CD4-positive, alpha-beta T cell (primary cell): ENCODE results near the gene FMN1. TPM values are rescaled to one million over a fixed set of nuclear protein-coding genes. Genes with fewer than 3 reads are reported as not detected.

ENCODE experiments used
- ATAC-seq: fragments of 200-7000 bp; cut with Tn5 transposase; one replicate; pipeline ENCODE4 v1.10.0; 2022; ENCODE audit warnings: mild to moderate bottlenecking; ENCODE audit not compliant: poor library complexity
- CTCF ChIA-PET: fragments of 350-600 bp; sonication (Branson Sonifier 250); formaldehyde crosslinking; loops from one replicate; lab custom pipeline; 2021; ENCODE audit warnings: antibody characterized with exemption, inconsistent platforms; lab: Charles Lee
- POLR2A ChIA-PET: fragments of 350-600 bp; sonication (Branson Sonifier 250); formaldehyde crosslinking; loops from one replicate; lab custom pipeline; 2021; ENCODE audit warnings: antibody characterized with exemption, inconsistent platforms; lab: Charles Lee
- DNase-seq, 14 experiments: peaks; one replicate each; pipeline ENCODE4 v3.0.0-alpha.2; 2013 to 2020; ENCODE audit warnings: mixed read lengths in 2 of 14
- H3K27ac ChIP-seq, 2 donors: one replicate each; pipeline versions ENCODE4 v1.5.1 to v1.7.0; 2013; ENCODE audit warnings: low read length in 2 of 2, low read depth in 1 of 2, mild to moderate bottlenecking in 1 of 2
- H3K27me3 ChIP-seq, 2 experiments: 1 replicate in 1 of 2; 2 replicates in 1 of 2; pipeline versions ENCODE4 v1.6.1 to v1.7.0; 2013; ENCODE audit warnings: low read length in 2 of 2, control low read depth in 1 of 2, mild to moderate bottlenecking in 1 of 2, moderate library complexity in 1 of 2; ENCODE audit not compliant: insufficient read depth in 2 of 2, control insufficient read depth in 1 of 2
- H3K36me3 ChIP-seq: one replicate; pipeline ENCODE4 v1.6.1; 2013; ENCODE audit warnings: low read length, control low read depth; ENCODE audit not compliant: insufficient read depth
- H3K4me1 ChIP-seq: one replicate; pipeline ENCODE4 v1.6.1; 2013; ENCODE audit warnings: low read length, control low read depth; ENCODE audit not compliant: insufficient read depth
- H3K4me3 ChIP-seq: one replicate; pipeline ENCODE4 v1.5.1; 2013; ENCODE audit warnings: mild to moderate bottlenecking, low read length, moderate library complexity
- H3K9me3 ChIP-seq, 2 experiments: 1 replicate in 1 of 2; 2 replicates in 1 of 2; pipeline versions ENCODE4 v1.6.1 to v1.7.0; 2013; ENCODE audit warnings: low read length in 2 of 2, mild to moderate bottlenecking in 2 of 2, control low read depth in 1 of 2, moderate library complexity in 1 of 2; ENCODE audit not compliant: control insufficient read depth in 1 of 2, insufficient read depth in 1 of 2
- H3K27ac Mint-ChIP-seq: one replicate; pipeline ENCODE4 v1.8.0; 2020; ENCODE audit warnings: mixed read lengths
- H3K27me3 Mint-ChIP-seq: one replicate; pipeline ENCODE4 v1.8.0; 2021; ENCODE audit warnings: mixed read lengths
- H3K36me3 Mint-ChIP-seq: one replicate; pipeline ENCODE4 v1.8.0; 2021; ENCODE audit warnings: low read depth, mixed read lengths
- H3K4me1 Mint-ChIP-seq: one replicate; pipeline ENCODE4 v1.8.0; 2021; ENCODE audit warnings: low read depth, mixed read lengths
- H3K4me3 Mint-ChIP-seq: one replicate; pipeline ENCODE4 v1.8.0; 2020; ENCODE audit warnings: mild to moderate bottlenecking, mixed read lengths
- H3K9me3 Mint-ChIP-seq: one replicate; pipeline ENCODE4 v1.8.0; 2020; ENCODE audit warnings: mixed read lengths
- CTCF ChIP-seq: fragments of 200-600 bp; IDR thresholded peaks from one replicate; pipeline ENCODE4 v1.8.0; 2022; ENCODE audit warnings: antibody characterized with exemption, mild to moderate bottlenecking
- intact Hi-C, 2 experiments: fragments of 100-400 bp; cut with DNase I in 1 of 2; cut with micrococcal nuclease in 1 of 2; formaldehyde crosslinking; loops; one replicate each; pipeline versions ENCODE4 v1.15.1 to v1.9.0; 2023 to 2025; cut with DNase I, micrococcal nuclease
- total RNA-seq, 174 experiments: library from RNA in 2 of 174; stranded (reverse) in 2 of 174; gene quantifications; one replicate each; pipeline ENCODE4 v1.2.3 and lab custom pipeline; 2021 to 2026

Gene FMN1
- total RNA-seq, 2 experiments from 2014 or later, result 0.39 to 0.55 TPM

DNA sequence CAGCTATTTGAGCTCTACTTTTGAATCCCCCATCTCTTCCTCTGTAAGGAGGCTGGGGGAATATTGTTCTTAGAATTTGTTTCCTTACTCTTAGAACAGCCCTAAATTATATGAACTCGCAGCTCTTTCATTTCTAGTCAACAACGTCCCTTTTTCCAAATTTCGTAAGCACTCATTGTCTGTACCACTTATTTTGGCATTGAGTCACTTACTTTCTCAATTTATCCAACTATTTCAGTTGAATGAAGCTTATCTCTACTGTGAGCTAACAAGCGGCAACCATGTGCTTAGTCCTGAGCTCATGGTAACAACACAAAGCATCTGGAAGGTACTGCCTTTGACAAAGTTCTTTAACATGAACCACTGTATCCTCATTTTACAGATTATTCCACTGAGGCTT lies 285.6 kb downstream of the FMN1 start:
- Mint-ChIP-seq H3K4me3 (no peak overlapping the region), H3K27ac (no peak overlapping the region), H3K36me3 (no peaks in the 10 kb centered on the region), H3K27me3 (peaks cover 5% of the 10 kb centered on the region), H3K9me3 (no peaks in the 10 kb centered on the region), H3K4me1 (no peaks in the 10 kb centered on the region)
- no peak for TF ChIP-seq CTCF
- Histone ChIP-seq H3K36me3 (no peaks in the 10 kb centered on the region), H3K27me3 (no peaks in the 10 kb centered on the region), H3K27ac (no peak overlapping the region), H3K9me3 (no peaks in the 10 kb centered on the region), H3K4me1 (no peaks in the 10 kb centered on the region), H3K4me3 (no peak overlapping the region)
- CTCF ChIA-PET, result no interaction called here
- ATAC-seq (no peak), DNase-seq (no peak)
- intact Hi-C loops, result no loop called here
- POLR2A ChIA-PET, result no interaction called here

- Mint-ChIP-seq H3K27ac (no peak overlapping the region), H3K36me3 (no peaks in the 10 kb centered on the region), H3K4me3 (no peak overlapping the region), H3K27me3 (peaks cover 1% of the 10 kb centered on the region), H3K9me3 (no peaks in the 10 kb centered on the region), H3K4me1 (no peaks in the 10 kb centered on the region)
- POLR2A ChIA-PET, result no interaction called here
- H3K9me3 ChIP-seq, result no peaks in the 10 kb centered on the region
- CTCF ChIA-PET, result interaction anchor here (0.7 kb wide), 1 partner anchor 1364 kb away, joined by 4 read pairs; no protein-coding TSS in a partner anchor
- H3K36me3 ChIP-seq, result no peaks in the 10 kb centered on the region
- no peaks in the 10 kb centered on the region for H3K27me3 ChIP-seq
- no peak for ATAC-seq
- intact Hi-C loops, result no loop called here
- peak in 3 of 14 experiments; percentile 1 to 13 (median 7) for DNase-seq
- H3K4me1 ChIP-seq, result no peaks in the 10 kb centered on the region
- H3K27ac ChIP-seq, result no peak overlapping the region
- H3K4me3 ChIP-seq, result no peak overlapping the region
- no peak for TF ChIP-seq CTCF
These were observed 286.2 kb downstream of the FMN1 start for GRCh38 chr15:32908135-32908801.

- Mint-ChIP-seq H3K9me3 (no peaks in the 10 kb centered on the region), H3K27me3 (no peaks in the 10 kb centered on the region), H3K4me3 (no peak overlapping the region), H3K27ac (no peak overlapping the region), H3K36me3 (no peaks in the 10 kb centered on the region), H3K4me1 (no peaks in the 10 kb centered on the region)
- POLR2A ChIA-PET, result no interaction called here
- TF ChIP-seq CTCF, result no peak
- Histone ChIP-seq H3K27ac (no peak overlapping the region), H3K4me1 (no peaks in the 10 kb centered on the region), H3K36me3 (no peaks in the 10 kb centered on the region), H3K9me3 (no peaks in the 10 kb centered on the region), H3K4me3 (no peak overlapping the region), H3K27me3 (no peaks in the 10 kb centered on the region)
- CTCF ChIA-PET, result no interaction called here
- intact Hi-C loops, result no loop called here
- DNase-seq, result no peak
- no peak for ATAC-seq
These were observed 289.0 kb downstream of the FMN1 start for GRCh38 chr15:32905481-32905880.
